Gastrocnemius medialis (tissue), 4 donors: ENCODE measurements around the gene PAPSS1.
"Not testable (repeated sequence)": the region's sequence is repeated elsewhere in the genome, so short reads cannot be mapped to it uniquely, and the experiment has no call there.

Experiments used
- CTCF ChIP-seq, 5 experiments: fragments of 450-650 bp in 3 of 5; fragments of 200-600 bp in 2 of 5; sonication (generic) in 2 of 5; IDR thresholded peaks in 4 of 5; conservative IDR thresholded peaks in 1 of 5; 1 replicate in 4 of 5; 2 replicates in 1 of 5; pipeline ENCODE4 v1.5.1; 2016 to 2019; ENCODE audit warnings: antibody characterized with exemption in 5 of 5, mild to moderate bottlenecking in 3 of 5, moderate library complexity in 3 of 5
- POLR2A ChIP-seq, 2 donors: fragments of 450-650 bp; IDR thresholded peaks; one replicate each; pipeline ENCODE4 v1.6.1; 2017; ENCODE audit warnings: antibody characterized with exemption in 2 of 2, mild to moderate bottlenecking in 2 of 2, moderate library complexity in 2 of 2

DNA sequence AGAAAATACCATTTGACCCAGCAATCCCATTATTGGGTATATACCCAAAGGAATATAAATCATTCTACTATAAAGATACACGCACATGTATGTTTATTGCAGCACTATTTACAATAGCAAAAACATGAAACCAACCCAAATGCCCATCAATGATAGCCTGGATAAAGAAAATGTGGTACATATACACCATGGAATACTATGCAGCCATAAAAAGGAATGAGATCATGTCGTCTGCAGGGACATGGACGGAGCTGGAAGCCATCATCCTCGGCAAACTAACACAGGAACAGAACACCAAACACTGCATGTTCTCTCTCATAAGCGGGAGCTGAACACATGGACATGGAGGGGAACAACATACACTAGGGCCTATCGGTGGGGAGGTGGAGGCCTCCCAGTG is 23.8 kb downstream of the PAPSS1 start:
- not testable (repeated sequence) for TF ChIP-seq CTCF (IDR thresholded peaks at IDR 0.05 in 4 of 5, conservative IDR thresholded peaks at IDR 0.05 in 1 of 5); POLR2A (IDR thresholded peaks at IDR 0.05)
